A673 (cell line): ENCODE results near the gene CTIF. TPM values are rescaled to one million over a fixed set of nuclear protein-coding genes. Genes with fewer than 3 reads are reported as not detected.

Experiments
- BruUV-seq: library from RNA; stranded (reverse); fragments of 400-500 nt; replicated peaks from 2 replicates; lab custom pipeline; 2021; lab: Mats Ljungman, UMichigan
- CTCF ChIA-PET: fragments of 300-600 bp; sonication (Branson Sonifier 250); formaldehyde crosslinking; loops from one replicate; lab custom pipeline; 2022; ENCODE audit warnings: antibody characterized with exemption; lab: Charles Lee
- POLR2A ChIA-PET: fragments of 300-600 bp; sonication (Branson Sonifier 250); formaldehyde crosslinking; loops from one replicate; lab custom pipeline; 2022; ENCODE audit warnings: antibody characterized with exemption; ENCODE audit not compliant: low non-redundant PET; lab: Charles Lee
- DNase-seq: peaks from one replicate; pipeline ENCODE4 v3.0.0-alpha.2; 2015; ENCODE audit warnings: low spot score
- H3K27ac ChIP-seq: fragments of 200-600 bp; sonication (generic); 2 replicates; pipeline ENCODE4 v1.5.1; 2016; ENCODE audit warnings: mixed run types, low read depth, mild to moderate bottlenecking, mixed read lengths, antibody characterized with exemption, low read length; ENCODE audit not compliant: poor library complexity, severe bottlenecking
- H3K27me3 ChIP-seq: fragments of 200-600 bp; sonication (generic); replicated peaks from 2 replicates; pipeline ENCODE4 v1.6.1; 2017; ENCODE audit warnings: mixed run types, low read depth, mild to moderate bottlenecking, mixed read lengths, antibody characterized with exemption, low read length; ENCODE audit not compliant: insufficient read depth, poor library complexity
- H3K36me3 ChIP-seq: fragments of 200-600 bp; sonication (generic); 2 replicates; pipeline ENCODE4 v1.6.1; 2016; ENCODE audit warnings: mixed run types, mild to moderate bottlenecking, mixed read lengths, antibody characterized with exemption, low read length; ENCODE audit not compliant: insufficient read depth, poor library complexity, severe bottlenecking
- H3K4me1 ChIP-seq: fragments of 200-600 bp; sonication (generic); 2 replicates; pipeline ENCODE4 v1.6.1; 2017; ENCODE audit warnings: mixed run types, mild to moderate bottlenecking, mixed read lengths, antibody characterized with exemption, low read length; ENCODE audit not compliant: insufficient read depth, poor library complexity, severe bottlenecking
- H3K4me3 ChIP-seq: fragments of 200-600 bp; sonication (generic); 2 replicates; pipeline ENCODE4 v1.5.1; 2016; ENCODE audit warnings: low read depth, mixed run types, mild to moderate bottlenecking, mixed read lengths, low read length; ENCODE audit not compliant: poor library complexity, severe bottlenecking
- H3K9me3 ChIP-seq: fragments of 200-600 bp; sonication (generic); 2 replicates; pipeline ENCODE4 v1.6.1; 2016; ENCODE audit warnings: mixed run types, low read depth, mild to moderate bottlenecking, mixed read lengths, antibody characterized with exemption, low read length; ENCODE audit not compliant: poor library complexity, severe bottlenecking
- CTCF ChIP-seq: fragments of 300-800, 200-600 bp; sonication (generic); conservative IDR thresholded peaks from 2 replicates; pipeline ENCODE4 v1.5.1; 2017; ENCODE audit warnings: low read depth, mild to moderate bottlenecking, antibody characterized with exemption, low read length, moderate library complexity, mixed read lengths
- EZH2 ChIP-seq: fragments of 200-600 bp; sonication (generic); IDR thresholded peaks from 2 replicates; pipeline ENCODE4 v1.6.1; 2017; ENCODE audit warnings: borderline replicate concordance, low read depth, mild to moderate bottlenecking, mixed read lengths, antibody characterized with exemption, low read length; ENCODE audit not compliant: poor library complexity, severe bottlenecking
- intact Hi-C: fragments of 100-400 bp; cut with micrococcal nuclease; formaldehyde crosslinking; loops from one replicate; pipeline ENCODE4 v1.10.0; 2022; ENCODE audit not compliant: unreplicated experiment
- total RNA-seq: library from RNA; stranded (reverse); gene quantifications from 2 replicates; pipeline ENCODE4 v1.2.3, GENCODE V29; 2021

Gene CTIF
- total RNA-seq, 1 experiment from 2014 or later: 23.5 TPM

- Histone ChIP-seq H3K4me1 (no peaks in the 10 kb centered on the region), H3K36me3 (no peaks in the 10 kb centered on the region), H3K9me3 (no peaks in the 10 kb centered on the region), H3K27ac (no peak overlapping the region), H3K27me3 (no peaks in the 10 kb centered on the region), H3K4me3 (no peak overlapping the region)
- POLR2A ChIA-PET: no interaction called here
- no peak for TF ChIP-seq EZH2
- no peak for TF ChIP-seq CTCF
- CTCF ChIA-PET: no interaction called here
- BruUV-seq: no TSS peak
- intact Hi-C loops: no loop called here
- DNase-seq: no peak
Observed at GRCh38 chr18:48885924-48886400, 347.1 kb downstream of the CTIF start.

- H3K36me3 ChIP-seq: no peaks in the 10 kb centered on the region
- H3K9me3 ChIP-seq: no peaks in the 10 kb centered on the region
- CTCF ChIA-PET: no interaction called here
- POLR2A ChIA-PET: no interaction called here
- BruUV-seq: no TSS peak
- no peak overlapping the region for H3K4me3 ChIP-seq
- no peak for DNase-seq
- no peaks in the 10 kb centered on the region for H3K27me3 ChIP-seq
- no peak overlapping the region for H3K27ac ChIP-seq
- intact Hi-C loops: no loop called here
- H3K4me1 ChIP-seq: no peaks in the 10 kb centered on the region
- TF ChIP-seq EZH2 (no peak), CTCF (no peak)
Observed at GRCh38 chr18:48886520-48887293, 347.9 kb downstream of the CTIF start.

- no peak overlapping the region for H3K27ac ChIP-seq
- ChIA-PET CTCF (no interaction called here), POLR2A (no interaction called here)
- no peaks in the 10 kb centered on the region for H3K27me3 ChIP-seq
- H3K9me3 ChIP-seq: no peaks in the 10 kb centered on the region
- BruUV-seq: no TSS peak
- DNase-seq: no peak
- intact Hi-C loops: no loop called here
- H3K36me3 ChIP-seq: no peaks in the 10 kb centered on the region
- TF ChIP-seq CTCF (no peak), EZH2 (no peak)
- no peak overlapping the region for H3K4me3 ChIP-seq
- no peaks in the 10 kb centered on the region for H3K4me1 ChIP-seq
Observed at GRCh38 chr18:48887294-48887904, 348.6 kb downstream of the CTIF start.
